PC-3 (cell line): ENCODE measurements around the gene FUT2. TPM values are rescaled to one million over a fixed set of nuclear protein-coding genes. Genes with fewer than 3 reads are reported as not detected.

Source experiments
- ATAC-seq: fragments of 200-7000 bp; cut with Tn5 transposase; 2 replicates; pipeline ENCODE4 v1.9.1; 2020; ENCODE audit warnings: mild to moderate bottlenecking, moderate library complexity
- BruUV-seq: library from RNA; stranded (reverse); fragments of 400-500 nt; replicated peaks from 2 replicates; lab custom pipeline; 2021; lab: Mats Ljungman, UMichigan
- CTCF ChIA-PET: fragments of 300-600 bp; sonication (Branson Sonifier 250); formaldehyde crosslinking; loops from one replicate; lab custom pipeline; 2022; ENCODE audit warnings: antibody characterized with exemption; lab: Charles Lee
- POLR2A ChIA-PET: fragments of 300-600 bp; sonication (Branson Sonifier 250); formaldehyde crosslinking; loops from one replicate; lab custom pipeline; 2022; ENCODE audit warnings: antibody characterized with exemption; ENCODE audit not compliant: unreplicated experiment; lab: Charles Lee
- DNase-seq: peaks from one replicate; pipeline ENCODE4 v3.0.0-alpha.2; 2015
- H2AFZ ChIP-seq: fragments of 300-600 bp; sonication (generic); 2 replicates; pipeline ENCODE4 v1.6.0; 2016; ENCODE audit warnings: antibody characterized with exemption, low read length
- H3F3A ChIP-seq: fragments of 300-600 bp; sonication (generic); one replicate; pipeline ENCODE4 v1.6.0; 2017; ENCODE audit warnings: antibody characterized with exemption, low read length, control low read depth, mild to moderate bottlenecking; ENCODE audit not compliant: unreplicated experiment
- H3K27ac ChIP-seq: fragments of 300-600 bp; sonication (generic); 2 replicates; pipeline ENCODE4 v1.5.1; 2016; ENCODE audit warnings: mild to moderate bottlenecking, low read length
- H3K27me3 ChIP-seq: fragments of 300-600 bp; sonication (generic); 2 replicates; pipeline ENCODE4 v1.6.1; 2016; ENCODE audit warnings: low read length, mixed read lengths
- H3K36me3 ChIP-seq: fragments of 300-600 bp; sonication (generic); 2 replicates; pipeline ENCODE4 v1.6.1; 2016; ENCODE audit warnings: low read depth, mixed run types, low read length, mixed read lengths
- H3K4me1 ChIP-seq: fragments of 300-600 bp; sonication (generic); 2 replicates; pipeline ENCODE4 v1.5.1; 2016; ENCODE audit warnings: low read length; ENCODE audit not compliant: insufficient read depth
- H3K4me2 ChIP-seq: fragments of 300-600 bp; sonication (generic); 2 replicates; pipeline ENCODE4 v1.6.0; 2016; ENCODE audit warnings: low read length
- H3K4me3 ChIP-seq: fragments of 300-600 bp; sonication (generic); 2 replicates; pipeline ENCODE4 v1.5.1; 2016; ENCODE audit warnings: mild to moderate bottlenecking, low read length, mixed read lengths
- H3K79me2 ChIP-seq: fragments of 300-600 bp; sonication (generic); 2 replicates; pipeline ENCODE4 v1.6.1; 2017; ENCODE audit warnings: low read length, mixed read lengths
- H3K9ac ChIP-seq: fragments of 300-600 bp; sonication (generic); 2 replicates; pipeline ENCODE4 v1.6.0; 2016; ENCODE audit warnings: mild to moderate bottlenecking, low read length
- H3K9me2 ChIP-seq: fragments of 300-600 bp; sonication (generic); replicated peaks from 2 replicates; pipeline ENCODE4 v1.6.1; 2016; ENCODE audit warnings: mixed run types, low read length, mixed read lengths
- H3K9me3 ChIP-seq: fragments of 300-600 bp; sonication (generic); 2 replicates; pipeline ENCODE4 v1.6.1; 2016; ENCODE audit warnings: low read length, mixed read lengths
- H4K20me1 ChIP-seq: fragments of 300-600 bp; sonication (generic); 2 replicates; pipeline ENCODE4 v1.6.1; 2016; ENCODE audit warnings: low read length, mixed read lengths
- EZH2 ChIP-seq: fragments of 300-600 bp; sonication (generic); IDR thresholded peaks from one replicate; pipeline ENCODE4 v1.6.1; 2017; ENCODE audit warnings: antibody characterized with exemption, mild to moderate bottlenecking, low read length; ENCODE audit not compliant: unreplicated experiment
- EZH2phosphoT487 ChIP-seq: fragments of 300-600 bp; sonication (generic); IDR thresholded peaks from 2 replicates; pipeline ENCODE4 v1.6.1; 2018; ENCODE audit warnings: mild to moderate bottlenecking, antibody characterized with exemption, low read length, borderline replicate concordance
- intact Hi-C: fragments of 100-400 bp; cut with micrococcal nuclease; formaldehyde crosslinking; loops from 2 replicates; pipeline ENCODE4 v1.9.0; 2023
- total RNA-seq: library from RNA; depleted of rRNA; stranded (reverse); fragments of >200 nt; gene quantifications from 2 replicates; pipeline ENCODE4 v1.2.3, GENCODE V29; 2014
- TF ChIP-seq, protein P1 (sequence below): fragments of 300-600 bp; sonication (generic); conservative IDR thresholded peaks from 2 replicates; pipeline ENCODE4 v1.5.1; 2017; ENCODE audit warnings: antibody characterized with exemption, low read depth, mild to moderate bottlenecking, low read length

The FUT2 gene
- total RNA-seq, 1 experiment from 2014 or later: 0.69 TPM

DNA sequence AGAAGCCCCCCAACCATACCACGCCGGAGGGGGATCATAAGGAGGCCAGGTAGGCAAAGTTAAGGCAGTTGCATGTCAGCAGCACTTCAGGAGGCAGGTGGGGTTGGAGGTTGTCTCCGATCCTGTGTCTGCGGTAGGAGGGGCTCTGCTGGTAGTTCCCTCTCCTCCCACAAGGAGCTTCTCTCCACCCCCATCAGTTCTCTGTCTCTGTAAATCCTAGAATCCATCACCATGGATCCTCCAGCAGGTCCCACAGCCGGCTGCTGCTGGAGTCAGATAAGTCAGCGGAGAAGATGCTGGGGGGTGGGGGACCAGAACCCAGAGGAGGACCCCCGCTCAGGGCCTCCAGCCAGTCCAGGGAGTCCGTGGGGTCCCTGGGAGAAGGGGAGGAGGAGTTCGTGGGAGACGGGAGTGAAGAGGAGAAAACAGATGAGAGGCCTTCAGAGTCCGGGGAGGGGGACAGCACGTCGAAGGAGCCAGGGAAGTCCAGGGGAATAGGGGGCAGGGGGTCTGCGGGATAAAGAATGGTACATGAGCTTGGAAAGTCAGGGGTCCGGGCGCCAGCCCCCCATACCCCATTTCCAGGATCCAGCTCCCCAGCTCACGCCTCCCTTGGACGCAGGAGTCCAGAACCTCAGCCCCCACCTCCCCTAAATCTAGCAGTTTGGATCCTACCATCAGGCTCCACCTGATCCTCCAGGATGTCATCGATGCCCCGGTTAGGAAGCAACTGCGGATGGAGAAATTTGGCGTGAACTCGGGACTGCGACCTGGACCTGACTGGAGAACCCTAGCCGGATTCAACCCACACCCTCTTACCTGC lies 17.5 kb downstream of the FUT2 start:
- Histone ChIP-seq H3K9me3 (no peaks in the 10 kb centered on the region), H3K9me2 (no peaks in the 10 kb centered on the region), H3K79me2 (peaks cover 9% of the 10 kb centered on the region), H3K4me3 (peak overlapping the region; percentile 91), H2AFZ (peak overlapping the region; percentile 89), H3K4me1 (no peaks in the 10 kb centered on the region; the same call in 1 of the 2 replicates), H3K36me3 (no peaks in the 10 kb centered on the region), H3F3A (no peaks in the 10 kb centered on the region), H4K20me1 (no peaks in the 10 kb centered on the region), H3K27me3 (no peaks in the 10 kb centered on the region), H3K9ac (peak overlapping the region; percentile 48), H3K27ac (no peak overlapping the region), H3K4me2 (peak overlapping the region; percentile 81)
- ATAC-seq (no peak), DNase-seq (no peak)
- ChIA-PET CTCF (interaction anchor here (1.3 kb wide), 1 partner anchor 14 kb away, joined by 4 read pairs; no protein-coding TSS in a partner anchor), POLR2A (no interaction called here)
- TF ChIP-seq, protein P1, sequence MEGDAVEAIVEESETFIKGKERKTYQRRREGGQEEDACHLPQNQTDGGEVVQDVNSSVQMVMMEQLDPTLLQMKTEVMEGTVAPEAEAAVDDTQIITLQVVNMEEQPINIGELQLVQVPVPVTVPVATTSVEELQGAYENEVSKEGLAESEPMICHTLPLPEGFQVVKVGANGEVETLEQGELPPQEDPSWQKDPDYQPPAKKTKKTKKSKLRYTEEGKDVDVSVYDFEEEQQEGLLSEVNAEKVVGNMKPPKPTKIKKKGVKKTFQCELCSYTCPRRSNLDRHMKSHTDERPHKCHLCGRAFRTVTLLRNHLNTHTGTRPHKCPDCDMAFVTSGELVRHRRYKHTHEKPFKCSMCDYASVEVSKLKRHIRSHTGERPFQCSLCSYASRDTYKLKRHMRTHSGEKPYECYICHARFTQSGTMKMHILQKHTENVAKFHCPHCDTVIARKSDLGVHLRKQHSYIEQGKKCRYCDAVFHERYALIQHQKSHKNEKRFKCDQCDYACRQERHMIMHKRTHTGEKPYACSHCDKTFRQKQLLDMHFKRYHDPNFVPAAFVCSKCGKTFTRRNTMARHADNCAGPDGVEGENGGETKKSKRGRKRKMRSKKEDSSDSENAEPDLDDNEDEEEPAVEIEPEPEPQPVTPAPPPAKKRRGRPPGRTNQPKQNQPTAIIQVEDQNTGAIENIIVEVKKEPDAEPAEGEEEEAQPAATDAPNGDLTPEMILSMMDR: no peak
- no peak for TF ChIP-seq EZH2
- no peak for TF ChIP-seq EZH2phosphoT487
- intact Hi-C loops: loop anchor here (5.0 kb wide), 1 partner anchor 36 kb away; no protein-coding TSS in a partner anchor
- BruUV-seq: TSS peak; percentile 49

DNA sequence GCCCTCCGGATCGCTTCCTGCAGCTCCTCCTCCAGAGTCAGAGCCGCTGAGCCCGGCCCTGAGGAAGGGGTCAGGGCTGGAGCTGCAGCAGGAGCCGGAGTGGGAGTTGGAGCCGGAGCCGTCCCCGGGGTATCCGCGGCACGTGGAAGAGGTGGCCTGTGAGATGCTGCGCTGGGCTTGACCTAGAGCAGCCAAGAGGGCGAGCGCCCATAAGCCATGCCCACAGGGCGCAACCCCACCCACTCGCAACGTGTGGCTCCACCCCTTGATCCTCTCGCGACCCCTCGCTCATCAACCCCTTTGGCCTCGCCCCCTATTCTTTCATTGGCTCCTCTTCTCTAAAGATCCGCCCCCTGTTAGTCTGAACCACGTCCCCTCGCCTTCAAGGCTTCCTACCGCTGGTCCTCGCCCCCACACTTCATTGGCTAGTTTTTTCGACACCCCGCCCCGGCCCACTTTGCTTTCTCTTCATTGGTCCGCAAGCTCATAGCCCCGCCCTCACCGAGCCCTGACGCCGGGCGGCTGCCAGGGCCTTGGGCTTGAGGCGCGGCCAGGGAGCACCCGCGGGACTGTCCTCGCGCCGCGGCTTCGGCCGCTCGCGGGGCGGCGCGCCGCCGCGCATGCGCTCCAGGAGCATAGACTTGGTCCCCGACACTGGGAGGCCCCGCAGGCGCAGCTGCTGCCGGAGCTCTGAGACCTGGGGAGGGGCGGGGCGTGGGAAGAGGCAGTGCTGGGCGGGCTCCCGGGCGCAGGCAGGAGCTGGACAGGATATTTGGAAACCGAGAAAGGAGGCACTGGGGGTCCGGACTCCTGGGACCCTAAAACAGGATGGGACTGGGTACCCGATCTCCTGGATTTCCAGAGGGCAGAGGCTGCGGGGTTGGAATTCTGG lies 18.3 kb downstream of the FUT2 start:
- TF ChIP-seq EZH2: no peak
- TF ChIP-seq EZH2phosphoT487: peak; percentile 83
- TF ChIP-seq, protein P1: no peak
- Histone ChIP-seq H3K9me3 (no peaks in the 10 kb centered on the region), H3K27ac (no peak overlapping the region), H2AFZ (peak overlapping the region; percentile 89), H4K20me1 (no peaks in the 10 kb centered on the region), H3K27me3 (no peaks in the 10 kb centered on the region), H3K4me2 (peak overlapping the region; percentile 91), H3K9ac (peak overlapping the region; percentile 72), H3K4me1 (no peaks in the 10 kb centered on the region; the same call in 1 of the 2 replicates), H3F3A (no peaks in the 10 kb centered on the region), H3K4me3 (peak overlapping the region; percentile 91), H3K36me3 (no peaks in the 10 kb centered on the region), H3K9me2 (no peaks in the 10 kb centered on the region), H3K79me2 (peaks cover 9% of the 10 kb centered on the region)
- ATAC-seq (peak; percentile 89), DNase-seq (peak; percentile 97)
- BruUV-seq: no TSS peak
- CTCF ChIA-PET: interaction anchor here (1.3 kb wide), 1 partner anchor 14 kb away, joined by 4 read pairs; no protein-coding TSS in a partner anchor
- POLR2A ChIA-PET: interaction anchor here (0.5 to 0.6 kb wide), 2 partner anchors 68 to 69 kb away, joined by 3 read pairs; no protein-coding TSS in a partner anchor
- intact Hi-C loops: loop anchor here (1.0 to 5.0 kb wide), 2 partner anchors 37 to 68 kb away; partner anchors contain the start of gene CA11
